Stimulated activated naive CD4-positive, alpha-beta T cell treated with Interleukin-2 at 50 U/mL for 16 hours (primary cell): ENCODE results near the gene GNAZ.

ENCODE experiments used
- DNase-seq: peaks from one replicate; lab custom pipeline; 2025; lab: John Stamatoyannopoulos, UW

Gene GNAZ

DNA sequence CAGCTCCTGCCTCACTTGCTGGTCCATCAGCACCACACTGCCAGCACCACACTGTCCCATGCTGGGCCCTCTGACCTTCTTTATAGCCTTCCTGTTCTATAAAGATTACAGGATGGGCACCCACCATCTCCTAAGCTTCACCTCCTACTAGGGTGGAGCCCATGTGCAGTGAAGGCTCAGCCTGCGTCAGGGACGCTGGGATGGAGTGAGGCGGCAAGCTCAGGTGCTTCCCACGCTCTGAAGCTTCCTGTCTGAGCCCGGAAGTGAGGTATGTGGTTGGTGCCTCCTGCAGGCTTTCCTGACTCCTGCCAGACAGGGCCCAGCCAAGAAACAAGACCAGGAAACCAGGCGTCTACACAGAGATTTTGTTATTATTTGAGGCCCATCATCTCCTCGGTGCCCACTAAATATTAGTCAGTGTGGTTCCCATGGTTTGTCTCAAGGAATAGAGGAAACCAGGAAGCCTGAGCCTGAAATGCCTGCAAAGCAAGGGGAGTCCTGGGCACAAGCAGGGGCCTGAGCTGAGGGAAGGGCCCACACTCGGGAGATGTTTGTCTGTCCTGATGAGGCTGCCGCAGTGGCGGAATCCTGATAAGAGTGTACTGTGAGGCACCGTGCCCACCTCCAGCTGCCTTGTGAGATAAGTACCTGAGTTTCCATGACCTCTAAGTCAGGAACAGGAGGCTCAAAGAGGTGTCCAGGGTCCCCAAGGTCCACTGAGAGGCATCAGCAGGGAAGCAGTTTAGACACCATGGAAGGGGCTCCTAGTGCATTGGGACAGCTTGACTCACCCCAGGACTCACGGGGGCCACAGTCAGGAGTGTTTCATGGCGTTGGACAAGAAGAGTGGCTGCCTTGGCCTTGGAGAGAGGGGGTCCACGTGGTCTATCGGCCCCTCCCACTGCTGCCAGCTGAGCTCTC lies 49.4 kb downstream of the GNAZ start:
- DNase-seq: peak; percentile 54

GRCh38 chr22:23120415-23120899 lies 50.1 kb downstream of the GNAZ start:
- no peak for DNase-seq

DNA sequence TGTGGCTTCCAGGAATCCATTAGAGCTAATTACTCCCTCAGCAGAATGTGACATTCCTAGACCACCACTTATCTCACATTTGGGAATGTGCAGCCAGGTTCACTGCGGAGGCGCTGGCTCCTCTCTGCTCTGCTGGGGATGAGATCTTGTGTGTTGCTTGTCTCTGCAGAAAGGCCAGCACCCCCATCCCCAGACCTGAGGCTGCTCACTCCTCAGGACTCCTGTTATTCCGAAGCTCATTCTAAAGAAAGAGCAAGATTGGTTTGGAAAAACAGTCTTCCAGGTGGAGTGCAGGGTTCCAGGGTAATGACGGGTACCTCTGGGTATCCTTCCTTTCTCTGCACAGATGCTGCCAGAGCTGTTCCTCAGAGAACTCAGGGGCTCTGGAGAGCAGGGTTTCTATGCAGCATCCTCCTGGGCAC lies 50.7 kb downstream of the GNAZ start:
- DNase-seq: no peak

- DNase-seq: no peak
These were observed 51.1 kb downstream of the GNAZ start for GRCh38 chr22:23121424-23121823.

- no peak for DNase-seq
These were observed 52.1 kb downstream of the GNAZ start for GRCh38 chr22:23122216-23122957.

DNA sequence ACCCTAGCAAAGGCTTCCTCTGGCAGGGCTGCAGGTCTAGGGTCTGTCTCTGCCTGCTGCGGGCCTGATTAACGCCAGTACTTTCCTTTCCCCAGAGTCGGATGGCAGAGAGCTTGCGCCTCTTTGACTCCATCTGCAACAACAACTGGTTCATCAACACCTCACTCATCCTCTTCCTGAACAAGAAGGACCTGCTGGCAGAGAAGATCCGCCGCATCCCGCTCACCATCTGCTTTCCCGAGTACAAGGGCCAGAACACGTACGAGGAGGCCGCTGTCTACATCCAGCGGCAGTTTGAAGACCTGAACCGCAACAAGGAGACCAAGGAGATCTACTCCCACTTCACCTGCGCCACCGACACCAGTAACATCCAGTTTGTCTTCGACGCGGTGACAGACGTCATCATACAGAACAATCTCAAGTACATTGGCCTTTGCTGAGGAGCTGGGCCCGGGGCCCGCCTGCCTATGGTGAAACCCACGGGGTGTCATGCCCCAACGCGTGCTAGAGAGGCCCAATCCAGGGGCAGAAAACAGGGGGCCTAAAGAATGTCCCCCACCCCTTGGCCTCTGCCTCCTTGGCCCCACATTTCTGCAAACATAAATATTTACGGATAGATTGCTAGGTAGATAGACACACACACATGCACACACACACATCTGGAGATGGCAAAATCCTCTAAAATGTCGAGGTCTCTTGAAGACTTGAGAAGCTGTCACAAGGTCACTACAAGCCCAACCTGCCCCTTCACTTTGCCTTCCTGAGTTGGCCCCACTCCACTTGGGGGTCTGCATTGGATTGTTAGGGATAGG lies 52.9 kb downstream of the GNAZ start:
- DNase-seq: no peak

- DNase-seq: no peak
These were observed 53.5 kb downstream of the GNAZ start for GRCh38 chr22:23123804-23124254.

GRCh38 chr22:23124611-23125511 lies 54.5 kb downstream of the GNAZ start:
- no peak for DNase-seq

GRCh38 chr22:23125512-23126103 lies 55.3 kb downstream of the GNAZ start:
- DNase-seq: no peak

DNA sequence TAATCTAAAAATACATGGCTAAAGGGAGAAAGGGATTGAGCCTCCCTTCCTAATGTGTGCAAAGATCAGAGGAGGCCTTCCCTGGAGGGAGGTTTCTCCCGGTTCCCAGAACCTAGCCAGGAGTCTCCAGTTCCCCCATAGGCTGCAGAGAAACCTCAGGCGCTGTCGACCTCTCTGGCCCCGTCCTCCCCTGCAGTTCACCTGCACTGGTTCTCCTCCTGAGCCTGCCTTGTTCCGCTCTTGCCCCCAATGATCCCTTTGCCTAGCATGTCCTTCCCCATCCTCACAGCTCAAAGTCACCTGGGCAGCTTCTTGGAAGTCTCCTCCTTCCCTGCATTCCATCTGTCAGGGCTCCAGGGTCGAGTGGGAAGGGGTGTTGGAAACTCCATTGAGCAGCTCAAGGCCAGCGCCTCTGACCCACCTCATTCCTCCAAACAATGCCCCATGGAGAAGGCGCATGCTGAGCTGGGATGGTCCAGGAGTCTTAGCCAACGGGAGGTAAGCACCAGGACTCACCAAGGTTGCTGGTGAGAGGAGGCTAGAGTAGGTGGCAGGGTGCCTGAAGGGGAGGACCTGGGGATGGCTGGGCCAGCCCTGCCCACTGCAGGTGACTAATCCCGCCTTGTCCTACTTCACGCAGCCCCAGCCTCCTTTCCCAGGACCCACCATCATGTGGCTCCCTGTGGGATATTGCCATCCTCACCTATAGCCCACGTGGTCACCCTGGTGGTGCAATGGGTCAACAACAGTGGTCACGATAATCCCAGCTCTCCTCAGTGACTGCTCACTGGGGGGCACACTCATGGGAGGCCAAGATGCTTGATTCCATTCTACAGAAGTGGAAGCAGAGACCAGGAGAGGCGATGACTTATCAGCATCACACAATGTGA lies 56.1 kb downstream of the GNAZ start:
- DNase-seq: no peak

- DNase-seq: no peak
These were observed 56.9 kb downstream of the GNAZ start for GRCh38 chr22:23127055-23127756.

DNA sequence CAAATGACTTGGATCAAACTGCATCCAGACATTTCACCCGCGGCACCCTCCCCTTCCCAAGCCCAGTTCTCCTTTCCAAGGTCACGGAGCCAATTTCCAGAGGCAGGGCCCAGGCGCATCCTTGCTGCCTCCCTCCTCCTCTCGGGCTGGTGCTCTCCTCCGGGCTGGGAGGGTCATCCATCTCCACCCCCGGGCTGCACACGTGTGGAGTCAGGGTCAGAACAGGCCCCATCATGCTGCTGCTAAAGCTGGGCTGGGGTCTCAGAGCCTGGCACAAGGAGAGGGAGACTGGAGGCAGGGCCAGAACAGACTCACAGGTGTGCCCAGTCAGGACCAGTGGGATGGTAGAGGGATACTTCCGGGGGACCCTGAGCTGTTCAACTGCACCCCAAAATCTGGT lies 57.5 kb downstream of the GNAZ start:
- DNase-seq: no peak

GRCh38 chr22:23128269-23129108 lies 58.2 kb downstream of the GNAZ start:
- peak; percentile 43 for DNase-seq

- no peak for DNase-seq
These were observed 58.8 kb downstream of the GNAZ start for GRCh38 chr22:23129149-23129548.

DNA sequence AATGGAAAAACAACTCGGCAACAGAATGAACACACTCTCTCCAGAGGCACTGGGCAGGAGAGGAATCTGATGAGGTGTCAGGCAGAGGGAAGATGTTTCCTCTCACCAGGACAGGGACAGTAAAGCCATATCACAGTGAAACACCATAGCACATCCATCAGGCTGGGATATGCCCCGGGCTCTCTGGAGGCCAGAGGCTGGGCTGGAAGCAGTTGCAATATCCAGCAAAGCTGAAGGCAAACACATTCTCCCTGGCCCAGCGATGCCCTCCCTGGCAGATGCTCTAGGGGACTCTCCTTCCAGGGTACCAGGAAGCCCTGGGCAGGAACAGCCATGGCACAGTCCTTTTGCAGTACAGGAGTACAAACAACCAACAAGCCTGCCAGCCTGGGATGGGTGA lies 60.4 kb downstream of the GNAZ start:
- no peak for DNase-seq

- DNase-seq: no peak
These were observed 61.6 kb downstream of the GNAZ start for GRCh38 chr22:23131931-23132330.

- DNase-seq: no peak
These were observed 62.2 kb downstream of the GNAZ start for GRCh38 chr22:23132376-23133091.
